ENCODE measurements around the gene SLC39A7. TPM values are rescaled to one million over a fixed set of nuclear protein-coding genes. Genes with fewer than 3 reads are reported as not detected.

SLC39A7 gene
- total RNA-seq, 1 experiment from 2014 or later: 130 TPM

DNA sequence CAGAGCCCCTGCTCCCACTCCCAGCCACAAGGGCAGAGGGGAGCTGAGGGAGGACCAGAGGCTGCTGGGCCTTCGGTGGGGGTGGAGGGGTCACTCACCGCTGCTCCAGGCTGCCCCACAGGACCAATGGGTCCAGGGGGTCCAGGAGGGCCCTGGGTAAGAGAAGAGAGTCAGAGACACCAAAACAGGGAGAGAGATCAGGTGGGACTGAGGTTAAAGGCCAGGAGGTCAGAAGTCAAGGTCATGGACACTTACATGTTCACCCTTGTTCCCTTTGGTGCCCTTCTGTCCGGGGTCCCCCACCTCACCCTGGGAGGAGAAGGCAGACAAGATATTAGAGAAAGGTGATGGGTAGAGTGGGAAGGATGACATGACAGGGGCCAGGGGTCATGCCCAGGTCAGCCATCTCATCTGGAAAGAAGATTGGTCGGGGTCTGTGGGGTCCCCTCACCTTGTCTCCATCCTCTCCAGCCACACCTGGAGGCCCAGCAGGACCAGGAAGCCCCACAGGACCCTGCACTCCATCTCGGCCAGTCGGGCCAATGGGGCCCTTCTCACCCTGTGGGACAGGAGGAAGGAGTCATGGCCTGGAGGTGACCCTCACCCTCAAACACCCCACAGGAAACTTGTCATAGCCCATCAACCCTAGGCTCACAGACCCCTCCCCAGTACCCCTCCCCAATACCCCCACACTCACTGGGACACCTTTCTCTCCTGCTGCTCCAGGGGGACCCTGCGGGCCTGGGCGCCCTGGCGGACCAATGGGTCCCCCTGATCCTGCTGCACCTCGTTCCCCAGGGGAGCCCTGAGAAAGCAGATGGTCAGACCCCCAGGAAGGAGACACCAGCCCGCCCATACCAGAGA, 29.4 kb upstream of the SLC39A7 start:
- Histone ChIP-seq H3K4me3 (replicated peaks in 1 of 2; ENCODE audit: low read depth in 1 of 2, low read length in 2 of 2) (no peak overlapping the region), H4K20me1 (ENCODE audit: insufficient read depth) (no peaks in the 10 kb centered on the region), H3K9me3 (ENCODE audit: control insufficient read depth in 1 of 2, insufficient read depth in 1 of 2, low read depth in 1 of 2, low read length in 2 of 2) (no peaks in the 10 kb centered on the region), H3K27me3 (ENCODE audit: insufficient read depth, low read length) (no peaks in the 10 kb centered on the region), H3K4me2 (ENCODE audit: low read length) (no peak overlapping the region), H3K36me3 (ENCODE audit: control insufficient read depth in 1 of 2, insufficient read depth in 2 of 2, low read length in 2 of 2) (no peaks in the 10 kb centered on the region), H3K27ac (ENCODE audit: low read depth, low read length) (no peak overlapping the region), H3K9me2 (ENCODE audit: insufficient read depth) (no peaks in the 10 kb centered on the region), H3K79me2 (ENCODE audit: insufficient read depth, low read length) (no peaks in the 10 kb centered on the region), H3K4me1 (ENCODE audit: control insufficient read depth in 1 of 2, insufficient read depth in 2 of 2, low read length in 2 of 2) (no peaks in the 10 kb centered on the region), H3K9ac (ENCODE audit: low read length) (no peak overlapping the region), H2AFZ (ENCODE audit: low read depth, low read length, poor library complexity, severe bottlenecking) (no peak overlapping the region)
- ChIA-PET POLR2A (no interaction called here), CTCF (interaction anchor here (1.1 kb wide), 1 partner anchor 29 kb away, joined by 3 read pairs; no protein-coding TSS in a partner anchor), RAD21 (ENCODE audit: low non-redundant PET in 1 of 2, low total read pairs in 2 of 2, uncharacterized antibody in 2 of 2, unreplicated experiment in 2 of 2) (no interaction called here)
- TF ChIP-seq SP1 (IDR thresholded peaks at IDR 0.05; ENCODE audit: low read depth): no peak
- TF ChIP-seq FOSL1 (IDR thresholded peaks at IDR 0.05; ENCODE audit: low read depth): no peak
- intact Hi-C loops (cut with micrococcal nuclease): no loop called here
- ATAC-seq (no peak), DNase-seq (ENCODE audit: low read depth, low spot score) (no peak)
- BruUV-seq (replicated peaks): no TSS peak

DNA sequence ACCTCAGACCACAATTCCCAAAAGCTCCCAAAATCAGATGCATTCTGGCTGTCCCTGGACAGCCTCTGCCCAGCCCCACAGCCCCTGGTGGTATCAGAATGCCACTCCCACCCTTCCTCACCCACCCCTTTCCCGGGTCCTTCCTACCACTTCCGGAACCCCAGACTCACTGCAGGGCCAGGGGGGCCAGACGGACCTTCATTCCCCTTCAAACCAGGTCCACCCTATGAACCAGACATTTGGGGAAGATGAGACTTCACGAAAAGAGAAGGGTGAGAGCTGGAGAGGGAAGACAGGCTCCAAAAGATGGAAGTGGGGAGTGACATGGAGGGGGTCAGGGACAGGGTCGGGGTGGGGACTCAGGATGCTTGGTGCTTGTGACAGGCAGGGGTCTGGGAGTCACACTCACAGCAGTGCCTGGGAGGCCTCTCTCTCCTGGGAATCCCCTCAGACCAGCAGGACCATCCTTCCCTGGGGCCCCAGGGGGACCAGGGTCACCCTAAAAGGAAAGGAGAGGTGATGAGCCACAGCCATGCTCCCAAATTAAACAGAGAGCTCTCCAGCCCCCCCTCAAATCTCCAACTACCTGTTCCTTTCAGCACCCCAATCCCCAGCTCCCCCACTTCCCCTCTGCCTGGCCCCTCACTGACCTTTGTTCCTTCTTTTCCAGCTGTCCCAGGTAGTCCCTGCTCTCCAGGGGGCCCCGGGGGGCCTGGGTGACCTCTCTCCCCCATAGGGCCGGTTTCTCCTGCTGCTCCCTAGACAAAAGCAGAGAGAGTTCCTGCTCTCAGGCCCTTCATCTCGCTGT, 28.6 kb upstream of the SLC39A7 start:
- intact Hi-C loops (cut with micrococcal nuclease): no loop called here
- POLR2A ChIA-PET: interaction anchor here (0.6 kb wide), 1 partner anchor 1461 kb away, joined by 3 read pairs; no protein-coding TSS in a partner anchor
- H3K36me3 ChIP-seq (ENCODE audit: control insufficient read depth in 1 of 2, insufficient read depth in 2 of 2, low read length in 2 of 2): no peaks in the 10 kb centered on the region
- ATAC-seq (0 out of 2 replicates have a peak, but pooled peaks have one; percentile 10), DNase-seq (ENCODE audit: low read depth, low spot score) (no peak)
- no peak overlapping the region for H3K9ac ChIP-seq (ENCODE audit: low read length)
- no peak overlapping the region for H3K4me3 ChIP-seq (replicated peaks in 1 of 2; ENCODE audit: low read depth in 1 of 2, low read length in 2 of 2)
- RAD21 ChIA-PET (ENCODE audit: low non-redundant PET in 1 of 2, low total read pairs in 2 of 2, uncharacterized antibody in 2 of 2, unreplicated experiment in 2 of 2): no interaction called here
- no TSS peak for BruUV-seq (replicated peaks)
- H3K27ac ChIP-seq (ENCODE audit: low read depth, low read length): no peak overlapping the region
- H3K4me2 ChIP-seq (ENCODE audit: low read length): no peak overlapping the region
- H3K79me2 ChIP-seq (ENCODE audit: insufficient read depth, low read length): no peaks in the 10 kb centered on the region
- H2AFZ ChIP-seq (ENCODE audit: low read depth, low read length, poor library complexity, severe bottlenecking): no peak overlapping the region
- CTCF ChIA-PET: interaction anchor here (0.5 to 1.1 kb wide), 5 partner anchors 25 to 157 kb away, joined by 3 to 4 read pairs (median 3); no protein-coding TSS in a partner anchor
- H3K4me1 ChIP-seq (ENCODE audit: control insufficient read depth in 1 of 2, insufficient read depth in 2 of 2, low read length in 2 of 2): no peaks in the 10 kb centered on the region
- H3K27me3 ChIP-seq (ENCODE audit: insufficient read depth, low read length): no peaks in the 10 kb centered on the region
- H3K9me3 ChIP-seq (ENCODE audit: control insufficient read depth in 1 of 2, insufficient read depth in 1 of 2, low read depth in 1 of 2, low read length in 2 of 2): no peaks in the 10 kb centered on the region
- H3K9me2 ChIP-seq (ENCODE audit: insufficient read depth): no peaks in the 10 kb centered on the region
- TF ChIP-seq POLR2AphosphoS5 (IDR thresholded peaks at IDR 0.05; ENCODE audit: low read depth, low read length): no peak
- TF ChIP-seq EZH2phosphoT487 (IDR thresholded peaks at IDR 0.05; ENCODE audit: borderline replicate concordance): no peak
- TF ChIP-seq, protein P1, sequence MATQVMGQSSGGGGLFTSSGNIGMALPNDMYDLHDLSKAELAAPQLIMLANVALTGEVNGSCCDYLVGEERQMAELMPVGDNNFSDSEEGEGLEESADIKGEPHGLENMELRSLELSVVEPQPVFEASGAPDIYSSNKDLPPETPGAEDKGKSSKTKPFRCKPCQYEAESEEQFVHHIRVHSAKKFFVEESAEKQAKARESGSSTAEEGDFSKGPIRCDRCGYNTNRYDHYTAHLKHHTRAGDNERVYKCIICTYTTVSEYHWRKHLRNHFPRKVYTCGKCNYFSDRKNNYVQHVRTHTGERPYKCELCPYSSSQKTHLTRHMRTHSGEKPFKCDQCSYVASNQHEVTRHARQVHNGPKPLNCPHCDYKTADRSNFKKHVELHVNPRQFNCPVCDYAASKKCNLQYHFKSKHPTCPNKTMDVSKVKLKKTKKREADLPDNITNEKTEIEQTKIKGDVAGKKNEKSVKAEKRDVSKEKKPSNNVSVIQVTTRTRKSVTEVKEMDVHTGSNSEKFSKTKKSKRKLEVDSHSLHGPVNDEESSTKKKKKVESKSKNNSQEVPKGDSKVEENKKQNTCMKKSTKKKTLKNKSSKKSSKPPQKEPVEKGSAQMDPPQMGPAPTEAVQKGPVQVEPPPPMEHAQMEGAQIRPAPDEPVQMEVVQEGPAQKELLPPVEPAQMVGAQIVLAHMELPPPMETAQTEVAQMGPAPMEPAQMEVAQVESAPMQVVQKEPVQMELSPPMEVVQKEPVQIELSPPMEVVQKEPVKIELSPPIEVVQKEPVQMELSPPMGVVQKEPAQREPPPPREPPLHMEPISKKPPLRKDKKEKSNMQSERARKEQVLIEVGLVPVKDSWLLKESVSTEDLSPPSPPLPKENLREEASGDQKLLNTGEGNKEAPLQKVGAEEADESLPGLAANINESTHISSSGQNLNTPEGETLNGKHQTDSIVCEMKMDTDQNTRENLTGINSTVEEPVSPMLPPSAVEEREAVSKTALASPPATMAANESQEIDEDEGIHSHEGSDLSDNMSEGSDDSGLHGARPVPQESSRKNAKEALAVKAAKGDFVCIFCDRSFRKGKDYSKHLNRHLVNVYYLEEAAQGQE (IDR thresholded peaks at IDR 0.05; ENCODE audit: low read depth): no peak
- no peak for TF ChIP-seq ZFX (IDR thresholded peaks at IDR 0.05)
- no peak for TF ChIP-seq CEBPB (IDR thresholded peaks at IDR 0.05; ENCODE audit: low read depth)
- H4K20me1 ChIP-seq (ENCODE audit: insufficient read depth): no peaks in the 10 kb centered on the region
